Smooth muscle cell (in vitro differentiated cells): ENCODE results near the gene RILPL1. TPM values are rescaled to one million over a fixed set of nuclear protein-coding genes. Genes with fewer than 3 reads are reported as not detected.

ENCODE experiments used
- DNase-seq: peaks from one replicate; lab custom pipeline; 2025; ENCODE audit not compliant: unreplicated experiment; lab: John Stamatoyannopoulos, UW
- H2AFZ ChIP-seq: fragments of 200-600 bp; sonication (generic); 2 replicates; pipeline ENCODE4 v1.6.0; 2016; ENCODE audit warnings: antibody characterized with exemption, low read depth, mild to moderate bottlenecking
- H3F3A ChIP-seq: fragments of 200-600 bp; sonication (generic); 2 replicates; pipeline ENCODE4 v1.6.0; 2017; ENCODE audit warnings: antibody characterized with exemption, low read depth
- H3K27ac ChIP-seq: fragments of 200-600 bp; sonication (generic); 2 replicates; pipeline ENCODE4 v1.5.1; 2016; ENCODE audit warnings: low read depth, mild to moderate bottlenecking
- H3K27me3 ChIP-seq: fragments of 200-600 bp; sonication (generic); 2 replicates; pipeline ENCODE4 v1.6.1; 2016; ENCODE audit warnings: low read depth, mild to moderate bottlenecking
- H3K36me3 ChIP-seq: fragments of 200-600 bp; sonication (generic); 2 replicates; pipeline ENCODE4 v1.5.1; 2016; ENCODE audit warnings: low read depth
- H3K4me1 ChIP-seq: fragments of 200-600 bp; sonication (generic); 2 replicates; pipeline ENCODE4 v1.5.1; 2016; ENCODE audit warnings: low read depth
- H3K4me2 ChIP-seq: fragments of 200-600 bp; sonication (generic); 2 replicates; pipeline ENCODE4 v1.6.0; 2016; ENCODE audit warnings: mild to moderate bottlenecking
- H3K4me3 ChIP-seq: fragments of 200-600 bp; sonication (generic); 2 replicates; pipeline ENCODE4 v1.5.1; 2016; ENCODE audit warnings: mild to moderate bottlenecking
- H3K79me2 ChIP-seq: fragments of 200-600 bp; sonication (generic); 2 replicates; pipeline ENCODE4 v1.6.0; 2016; ENCODE audit warnings: low read depth, mild to moderate bottlenecking
- H3K9ac ChIP-seq: fragments of 200-600 bp; sonication (generic); 2 replicates; pipeline ENCODE4 v1.6.0; 2016; ENCODE audit warnings: low read depth
- H3K9me3 ChIP-seq: fragments of 200-600 bp; sonication (generic); replicated peaks from 2 replicates; pipeline ENCODE4 v1.5.1; 2016; ENCODE audit warnings: low read depth
- H4K20me1 ChIP-seq: fragments of 200-600 bp; sonication (generic); 2 replicates; pipeline ENCODE4 v1.6.0; 2016; ENCODE audit warnings: low read depth
- WGBS: methylation state at CpG from one replicate; pipeline ENCODE4 v1.1.7; 2016; ENCODE audit warnings: low lambda C conversion rate; 5-methylcytosine and 5-hydroxymethylcytosine counted together
- microRNA-seq: library from miRNA; unstranded; fragments of <30 nt; microRNA quantifications from one replicate; pipeline ENCODE4, GENCODE V29; 2016; ENCODE audit warnings: borderline number of aligned reads
- polyA plus RNA-seq: library from polyadenylated mRNA; unstranded; fragments of >200 nt; fragmentation: Nextera tagmentation; extraction: Ambion mirVana; gene quantifications from 2 replicates; pipeline ENCODE4 v1.2.1, GENCODE V29; 2016
- small RNA-seq: library from RNA; depleted of rRNA; stranded (forward); fragments of <200 nt; gene quantifications from one replicate; pipeline ENCODE3, GENCODE V24; 2014
- total RNA-seq: library from RNA; depleted of rRNA; stranded (reverse); fragments of >200 nt; gene quantifications from 2 replicates; pipeline ENCODE4 v1.2.3, GENCODE V29; 2014
- TF ChIP-seq, protein P1 (sequence below): fragments of 200-600 bp; sonication (generic); IDR thresholded peaks from 2 replicates; pipeline ENCODE4 v1.5.1; 2017; ENCODE audit warnings: borderline replicate concordance, mild to moderate bottlenecking, antibody characterized with exemption; ENCODE audit not compliant: insufficient read depth, poor library complexity, severe bottlenecking

The RILPL1 gene
- total and polyA plus RNA-seq, 2 experiments from 2014 or later, result 17.9 to 29.8 TPM

DNA sequence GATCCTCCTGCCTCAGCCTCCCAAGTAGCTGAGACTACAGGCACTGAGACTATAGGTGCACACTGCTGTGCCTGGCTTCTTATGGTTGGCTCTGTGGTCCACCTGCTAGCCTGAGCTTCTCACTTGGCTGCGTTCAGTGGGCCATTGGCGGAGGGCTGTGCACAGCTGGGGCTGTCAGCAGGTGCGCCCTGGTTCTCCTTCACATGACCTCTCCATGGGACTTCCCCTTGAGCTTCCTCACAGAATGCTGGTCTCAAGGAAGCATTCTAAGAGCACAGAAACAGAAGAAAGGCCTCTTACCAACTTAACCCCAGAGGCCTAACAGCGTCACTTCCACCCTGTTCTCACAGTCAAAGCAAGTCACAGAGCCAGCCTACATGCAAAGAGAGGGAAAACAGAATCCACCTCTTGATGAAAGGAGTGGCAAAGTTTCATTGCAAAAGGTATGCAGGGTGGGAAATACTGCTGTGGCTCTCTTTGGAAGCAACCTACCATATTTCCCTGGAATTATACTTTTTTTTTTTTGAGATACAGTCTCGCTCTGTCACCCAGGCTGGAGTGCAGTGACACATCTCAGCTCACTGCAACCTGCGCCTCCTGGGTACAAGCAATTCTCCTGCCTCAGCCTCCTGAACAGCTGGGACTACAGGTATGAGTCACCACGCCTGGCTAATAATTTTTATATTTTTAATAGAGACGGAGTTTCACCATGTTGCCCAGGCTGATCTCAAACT, 106.3 kb downstream of the RILPL1 start:
- 95% methylated on average over 8 of the region's 8 CpGs for WGBS
- H4K20me1 ChIP-seq, result no peaks in the 10 kb centered on the region

DNA sequence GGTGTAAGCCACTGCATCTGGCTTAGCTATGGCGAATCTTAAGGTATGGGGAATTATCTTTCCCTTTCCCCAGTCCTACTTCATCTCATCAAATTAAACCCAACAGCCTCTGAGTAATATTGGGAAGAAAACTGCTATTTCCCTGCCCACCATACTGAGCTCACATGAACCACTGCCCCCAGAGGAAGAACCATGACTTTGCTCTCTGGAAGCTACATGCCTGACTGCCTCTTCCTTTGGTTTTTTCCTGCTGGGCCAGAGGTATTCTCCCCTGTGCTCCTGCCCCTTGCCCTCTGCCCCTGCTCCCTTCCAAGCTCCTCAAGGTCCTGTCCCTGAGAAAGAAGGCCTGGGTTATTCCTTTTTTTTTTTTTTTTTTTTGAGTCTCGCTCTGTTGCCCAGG, 112.2 kb downstream of the RILPL1 start:
- WGBS, result 100% methylated on average over 2 of the region's 2 CpGs

More for the DNA sequence above, 106.3 kb downstream of the RILPL1 start:
- no peaks in the 10 kb centered on the region for H3K9me3 ChIP-seq
- H3K4me1 ChIP-seq, result no peaks in the 10 kb centered on the region
- no peaks in the 10 kb centered on the region for H3K79me2 ChIP-seq
- no peak overlapping the region for H3K27ac ChIP-seq
- DNase-seq, result no peak
- no peak overlapping the region for H3K4me3 ChIP-seq
- no peaks in the 10 kb centered on the region for H3F3A ChIP-seq
- H3K27me3 ChIP-seq, result no peaks in the 10 kb centered on the region
- H3K4me2 ChIP-seq, result no peak overlapping the region
- no peak overlapping the region for H3K9ac ChIP-seq
- H3K36me3 ChIP-seq, result no peaks in the 10 kb centered on the region
- TF ChIP-seq, protein P1, sequence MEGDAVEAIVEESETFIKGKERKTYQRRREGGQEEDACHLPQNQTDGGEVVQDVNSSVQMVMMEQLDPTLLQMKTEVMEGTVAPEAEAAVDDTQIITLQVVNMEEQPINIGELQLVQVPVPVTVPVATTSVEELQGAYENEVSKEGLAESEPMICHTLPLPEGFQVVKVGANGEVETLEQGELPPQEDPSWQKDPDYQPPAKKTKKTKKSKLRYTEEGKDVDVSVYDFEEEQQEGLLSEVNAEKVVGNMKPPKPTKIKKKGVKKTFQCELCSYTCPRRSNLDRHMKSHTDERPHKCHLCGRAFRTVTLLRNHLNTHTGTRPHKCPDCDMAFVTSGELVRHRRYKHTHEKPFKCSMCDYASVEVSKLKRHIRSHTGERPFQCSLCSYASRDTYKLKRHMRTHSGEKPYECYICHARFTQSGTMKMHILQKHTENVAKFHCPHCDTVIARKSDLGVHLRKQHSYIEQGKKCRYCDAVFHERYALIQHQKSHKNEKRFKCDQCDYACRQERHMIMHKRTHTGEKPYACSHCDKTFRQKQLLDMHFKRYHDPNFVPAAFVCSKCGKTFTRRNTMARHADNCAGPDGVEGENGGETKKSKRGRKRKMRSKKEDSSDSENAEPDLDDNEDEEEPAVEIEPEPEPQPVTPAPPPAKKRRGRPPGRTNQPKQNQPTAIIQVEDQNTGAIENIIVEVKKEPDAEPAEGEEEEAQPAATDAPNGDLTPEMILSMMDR, result no peak
- no peak overlapping the region for H2AFZ ChIP-seq

More for the DNA sequence above, 112.2 kb downstream of the RILPL1 start:
- DNase-seq, result no peak
- Histone ChIP-seq H3K27me3 (no peaks in the 10 kb centered on the region), H4K20me1 (no peaks in the 10 kb centered on the region), H3K27ac (no peak overlapping the region), H3F3A (no peaks in the 10 kb centered on the region), H3K4me1 (no peaks in the 10 kb centered on the region), H3K4me3 (no peak overlapping the region), H3K36me3 (no peaks in the 10 kb centered on the region), H3K9ac (no peak overlapping the region), H2AFZ (no peak overlapping the region), H3K4me2 (no peak overlapping the region), H3K9me3 (no peaks in the 10 kb centered on the region), H3K79me2 (no peaks in the 10 kb centered on the region)
- TF ChIP-seq, protein P1, result no peak

Small RNA genes lying within 50 kb of the gene (microRNA-seq; reads per million reads assigned to microRNA genes)
- gene MIR3908, result not detected

Small RNA genes lying within 50 kb of the gene (small RNA-seq; reads per million reads assigned to genes)
- gene AC145423.2, result not detected
- gene MIR3908, result not detected

Other genes with a start within 250 kb of the RILPL1 start
- 24.5 and 28.9 TPM in 2 replicates for gene SBNO1, start 168.9 kb downstream of the RILPL1 start, total RNA-seq
- gene SBNO1, start 168.9 kb downstream of the RILPL1 start, polyA plus RNA-seq, result 14.6 and 15.5 TPM in 2 replicates
- 19.9 and 23.8 TPM in 2 replicates for gene KMT5A, start 149.6 kb downstream of the RILPL1 start, total RNA-seq
- gene KMT5A, start 149.6 kb downstream of the RILPL1 start, polyA plus RNA-seq, result 15.4 and 17.9 TPM in 2 replicates
- gene RILPL2, start 97.0 kb downstream of the RILPL1 start, total RNA-seq, result 0.31 and 0.85 TPM in 2 replicates
- 2.2 TPM in 2 replicates for gene RILPL2, start 97.0 kb downstream of the RILPL1 start, polyA plus RNA-seq
- gene SNRNP35, start 75.6 kb downstream of the RILPL1 start, total RNA-seq, result 3.8 and 9.9 TPM in 2 replicates
- 21.7 TPM in 2 replicates for gene SNRNP35, start 75.6 kb downstream of the RILPL1 start, polyA plus RNA-seq
- 394 and 424 TPM in 2 replicates for gene TMED2, start 50.8 kb upstream of the RILPL1 start, total RNA-seq
- 314 and 356 TPM in 2 replicates for gene TMED2, start 50.8 kb upstream of the RILPL1 start, polyA plus RNA-seq
- 13.4 and 14.5 TPM in 2 replicates for gene DDX55, start 68.4 kb upstream of the RILPL1 start, total RNA-seq
- gene DDX55, start 68.4 kb upstream of the RILPL1 start, polyA plus RNA-seq, result 14.7 and 20.1 TPM in 2 replicates
- 81.4 and 87.4 TPM in 2 replicates for gene EIF2B1, start 100.0 kb upstream of the RILPL1 start, total RNA-seq
- gene EIF2B1, start 100.0 kb upstream of the RILPL1 start, polyA plus RNA-seq, result 45.4 and 47.0 TPM in 2 replicates
- gene GTF2H3, start 100.1 kb upstream of the RILPL1 start, total RNA-seq, result 39.5 and 43.2 TPM in 2 replicates
- gene GTF2H3, start 100.1 kb upstream of the RILPL1 start, polyA plus RNA-seq, result 10.8 and 11.3 TPM in 2 replicates
- 11.5 and 12.6 TPM in 2 replicates for gene TCTN2, start 137.4 kb upstream of the RILPL1 start, total RNA-seq
- gene TCTN2, start 137.4 kb upstream of the RILPL1 start, polyA plus RNA-seq, result 2.8 and 3.0 TPM in 2 replicates
- gene ATP6V0A2, start 178.6 kb upstream of the RILPL1 start, total RNA-seq, result 17.4 and 23.8 TPM in 2 replicates
- 12.0 and 12.6 TPM in 2 replicates for gene ATP6V0A2, start 178.6 kb upstream of the RILPL1 start, polyA plus RNA-seq
- 1.2 and 1.5 TPM in 2 replicates for gene DNAH10, start 228.6 kb upstream of the RILPL1 start, total RNA-seq
- gene DNAH10, start 228.6 kb upstream of the RILPL1 start, polyA plus RNA-seq, result 1.1 and 2.2 TPM in 2 replicates